ENCODE results near the gene MYCT1.

Gene MYCT1

DNA sequence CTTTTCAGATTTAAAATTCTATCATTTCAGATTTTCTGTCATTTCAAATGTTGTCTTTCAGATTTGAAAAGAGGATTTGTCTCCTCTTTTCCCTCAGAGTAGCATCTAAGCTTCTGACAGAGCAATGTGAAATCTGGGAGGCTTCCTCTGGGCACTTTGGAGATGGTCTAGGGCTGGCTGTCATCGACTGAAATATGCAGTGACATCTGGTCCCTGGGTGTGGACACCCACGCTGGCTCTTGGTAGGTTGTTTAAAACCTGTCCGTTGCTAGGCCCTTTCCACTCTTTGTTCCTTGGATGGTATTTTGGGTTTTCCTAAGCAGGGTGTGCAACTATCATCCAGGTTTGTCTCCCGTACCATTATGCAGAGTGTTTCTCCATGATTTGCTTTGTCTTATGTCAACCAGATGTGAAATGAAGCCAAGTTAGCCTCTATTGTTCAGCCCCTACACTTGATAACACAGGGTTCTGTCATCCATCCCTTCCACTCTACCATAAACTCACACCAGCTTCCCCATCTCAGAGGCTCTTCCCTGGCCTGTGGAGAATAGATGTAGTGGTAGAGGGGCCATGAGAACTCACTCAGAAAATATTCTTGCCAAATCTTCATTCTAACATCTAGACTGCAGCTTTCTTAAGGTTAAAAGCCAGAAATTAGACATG, 47.9 kb downstream of the MYCT1 start:
- Histone ChIP-seq H3K27me3 (replicated peaks) (no peaks in the 10 kb centered on the region), H3K36me3 (replicated peaks) (no peaks in the 10 kb centered on the region), H3K27ac (no peak overlapping the region), H3K4me3 (ENCODE audit: low read depth, low read length) (no peak overlapping the region)
- in situ Hi-C loops (cut with HindIII; ENCODE audit: low pct_ligation_motif_present, low sequenced_read_pairs) = no loop called here
- no peak for DNase-seq
- TF ChIP-seq, protein P1, sequence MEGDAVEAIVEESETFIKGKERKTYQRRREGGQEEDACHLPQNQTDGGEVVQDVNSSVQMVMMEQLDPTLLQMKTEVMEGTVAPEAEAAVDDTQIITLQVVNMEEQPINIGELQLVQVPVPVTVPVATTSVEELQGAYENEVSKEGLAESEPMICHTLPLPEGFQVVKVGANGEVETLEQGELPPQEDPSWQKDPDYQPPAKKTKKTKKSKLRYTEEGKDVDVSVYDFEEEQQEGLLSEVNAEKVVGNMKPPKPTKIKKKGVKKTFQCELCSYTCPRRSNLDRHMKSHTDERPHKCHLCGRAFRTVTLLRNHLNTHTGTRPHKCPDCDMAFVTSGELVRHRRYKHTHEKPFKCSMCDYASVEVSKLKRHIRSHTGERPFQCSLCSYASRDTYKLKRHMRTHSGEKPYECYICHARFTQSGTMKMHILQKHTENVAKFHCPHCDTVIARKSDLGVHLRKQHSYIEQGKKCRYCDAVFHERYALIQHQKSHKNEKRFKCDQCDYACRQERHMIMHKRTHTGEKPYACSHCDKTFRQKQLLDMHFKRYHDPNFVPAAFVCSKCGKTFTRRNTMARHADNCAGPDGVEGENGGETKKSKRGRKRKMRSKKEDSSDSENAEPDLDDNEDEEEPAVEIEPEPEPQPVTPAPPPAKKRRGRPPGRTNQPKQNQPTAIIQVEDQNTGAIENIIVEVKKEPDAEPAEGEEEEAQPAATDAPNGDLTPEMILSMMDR (IDR thresholded peaks at IDR 0.05; ENCODE audit: low read depth, low read length, missing control alignments) = no peak

DNA sequence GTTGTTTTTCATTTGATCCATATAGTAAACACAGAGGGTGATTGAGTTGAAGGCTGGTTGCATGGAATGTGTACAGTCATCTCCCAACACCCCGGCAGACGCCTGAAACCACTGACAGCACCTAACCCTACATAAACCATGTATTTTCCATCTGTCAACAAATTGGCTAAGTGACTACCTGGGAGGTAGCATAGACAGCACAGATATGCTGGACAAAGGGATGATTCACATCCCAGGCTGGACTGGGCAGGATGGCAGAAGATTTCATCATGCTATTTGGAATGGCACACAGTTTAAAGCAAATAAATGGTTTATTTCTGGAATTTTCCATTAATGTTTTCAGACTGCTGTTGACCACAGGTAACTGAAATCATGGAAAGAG, 48.5 kb downstream of the MYCT1 start:
- TF ChIP-seq, protein P1 (IDR thresholded peaks at IDR 0.05; ENCODE audit: low read depth, low read length, missing control alignments) = no peak
- peak; percentile 4 for DNase-seq
- Histone ChIP-seq H3K36me3 (replicated peaks) (no peaks in the 10 kb centered on the region), H3K27ac (no peak overlapping the region), H3K4me3 (ENCODE audit: low read depth, low read length) (no peak overlapping the region), H3K27me3 (replicated peaks) (no peaks in the 10 kb centered on the region)
- in situ Hi-C loops (cut with HindIII; ENCODE audit: low pct_ligation_motif_present, low sequenced_read_pairs) = no loop called here

DNA sequence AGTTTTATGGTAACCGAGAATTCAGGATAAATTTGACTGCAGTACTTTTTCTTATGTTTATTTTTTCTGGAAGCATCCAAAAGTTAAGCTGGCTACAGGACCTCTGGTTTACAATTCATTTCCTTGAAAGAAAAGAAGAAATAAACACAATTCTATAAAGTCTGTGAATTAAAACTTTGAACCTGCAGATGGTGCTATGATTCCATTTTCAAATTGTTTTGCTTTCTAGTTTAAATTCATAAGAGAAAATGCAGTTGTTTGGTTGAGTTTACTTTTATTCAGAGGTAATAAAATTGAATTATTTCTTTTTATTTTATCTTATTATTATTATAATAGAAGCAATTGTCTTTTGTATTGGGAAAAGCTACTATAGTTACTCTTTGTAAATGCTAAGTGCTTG, 51.1 kb downstream of the MYCT1 start:
- TF ChIP-seq, protein P1 (IDR thresholded peaks at IDR 0.05; ENCODE audit: low read depth, low read length, missing control alignments) = no peak
- in situ Hi-C loops (cut with HindIII; ENCODE audit: low pct_ligation_motif_present, low sequenced_read_pairs) = no loop called here
- DNase-seq = no peak
- Histone ChIP-seq H3K27me3 (replicated peaks) (no peaks in the 10 kb centered on the region), H3K36me3 (replicated peaks) (no peaks in the 10 kb centered on the region), H3K27ac (no peak overlapping the region), H3K4me3 (ENCODE audit: low read depth, low read length) (no peak overlapping the region)

DNA sequence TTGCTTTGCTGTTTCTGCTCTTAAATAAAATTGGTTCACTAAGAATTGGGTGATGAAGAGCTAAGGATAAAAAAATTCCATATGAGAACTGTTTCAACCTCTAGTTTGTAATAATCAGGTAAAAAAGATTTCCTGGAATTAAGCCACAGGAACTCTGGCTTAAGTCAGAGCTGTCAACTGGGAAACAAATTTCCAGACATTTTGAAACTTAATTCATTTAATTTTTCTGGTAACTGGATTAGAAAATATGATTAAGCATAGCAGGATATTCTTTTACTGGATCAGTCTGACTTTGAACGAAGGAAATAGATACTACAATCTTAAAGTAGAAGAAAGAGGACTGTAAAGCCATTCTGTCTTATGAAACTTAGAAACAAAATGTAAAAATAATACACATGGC, 51.6 kb downstream of the MYCT1 start:
- in situ Hi-C loops (cut with HindIII; ENCODE audit: low pct_ligation_motif_present, low sequenced_read_pairs) = no loop called here
- TF ChIP-seq, protein P1 (IDR thresholded peaks at IDR 0.05; ENCODE audit: low read depth, low read length, missing control alignments) = no peak
- H3K36me3 ChIP-seq (replicated peaks) = no peaks in the 10 kb centered on the region

DNA sequence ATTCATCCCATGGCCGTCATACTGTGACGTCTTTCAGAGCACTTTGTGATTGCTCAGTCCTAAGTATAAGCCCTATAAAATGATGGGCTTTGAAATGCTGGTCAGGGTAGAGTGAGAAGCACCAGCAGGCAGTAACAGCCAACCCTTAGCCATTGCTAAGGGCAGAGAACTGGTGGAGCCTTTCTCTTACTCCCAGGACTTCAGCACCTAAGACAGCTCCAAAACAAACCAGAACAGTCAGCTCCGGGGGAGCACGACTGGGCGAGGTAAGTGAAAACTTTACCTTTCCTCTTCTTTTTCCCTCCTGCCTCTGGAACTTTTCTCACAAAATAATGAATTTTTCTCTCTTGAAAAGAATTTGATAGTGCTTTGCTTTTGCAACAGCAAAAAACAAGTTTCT, 53.0 kb downstream of the MYCT1 start, which contains the start of gene VIP:
Gene VIP (plus strand): TSS at position 104 of the 400 bp plus-strand sequence. CDS start 1,381 bp downstream, outside the sequence.
- in situ Hi-C loops (cut with HindIII; ENCODE audit: low pct_ligation_motif_present, low sequenced_read_pairs) = loop anchor here (25.0 kb wide), 1 partner anchor 187 kb away; no protein-coding TSS in a partner anchor
- Histone ChIP-seq H3K36me3 (replicated peaks) (no peaks in the 10 kb centered on the region), H3K27me3 (replicated peaks) (no peaks in the 10 kb centered on the region), H3K27ac (no peak within 1 kb of the TSS), H3K4me3 (ENCODE audit: low read depth, low read length) (no peak within 1 kb of the TSS)
- TF ChIP-seq, protein P1 (IDR thresholded peaks at IDR 0.05; ENCODE audit: low read depth, low read length, missing control alignments) = no peak
- peak; percentile 27 for DNase-seq

More for the DNA sequence above, 51.6 kb downstream of the MYCT1 start:
- no peak overlapping the region for H3K4me3 ChIP-seq (ENCODE audit: low read depth, low read length)
- no peaks in the 10 kb centered on the region for H3K27me3 ChIP-seq (replicated peaks)
- no peak overlapping the region for H3K27ac ChIP-seq
- no peak for DNase-seq

DNA sequence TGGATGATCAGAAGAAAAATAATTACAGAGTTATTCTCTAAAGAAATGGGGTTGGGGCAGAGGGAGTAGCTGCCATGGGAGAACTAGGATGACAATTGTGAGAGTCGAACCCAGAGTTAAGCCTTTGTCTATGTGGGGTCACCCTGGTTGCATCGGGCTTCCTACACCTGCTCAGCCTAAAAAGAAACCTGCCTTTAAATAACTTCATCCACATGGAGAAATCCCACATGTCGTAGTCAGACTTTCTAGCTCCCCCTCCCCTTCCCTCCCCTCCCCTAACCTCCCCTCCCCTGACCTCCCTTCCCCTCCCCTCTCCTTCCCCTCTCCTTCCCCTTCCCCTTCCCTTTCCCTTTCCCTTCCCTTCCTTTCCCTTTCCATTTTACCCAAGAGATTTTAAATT, 67.6 kb downstream of the MYCT1 start:
- in situ Hi-C loops (cut with HindIII; ENCODE audit: low pct_ligation_motif_present, low sequenced_read_pairs) = loop anchor here (25.0 kb wide), 1 partner anchor 172 kb away; no protein-coding TSS in a partner anchor
- Histone ChIP-seq H3K27ac (no peak overlapping the region), H3K27me3 (replicated peaks) (no peaks in the 10 kb centered on the region), H3K36me3 (replicated peaks) (no peaks in the 10 kb centered on the region), H3K4me3 (ENCODE audit: low read depth, low read length) (no peak overlapping the region)
- no peak for DNase-seq
- TF ChIP-seq, protein P1 (IDR thresholded peaks at IDR 0.05; ENCODE audit: low read depth, low read length, missing control alignments) = no peak
